LHCN-M2 (cell line): Measurements from ENCODE around the gene CUEDC1. TPM values are rescaled to one million over a fixed set of nuclear protein-coding genes. Genes with fewer than 3 reads are reported as not detected.
"Not testable (repeated sequence)": the region's sequence is repeated elsewhere in the genome, so short reads cannot be mapped to it uniquely, and the experiment has no call there.

Experiments used
- DNase-seq: peaks from one replicate; pipeline ENCODE4 v3.0.0-alpha.2; 2012; ENCODE audit warnings: low read depth
- total RNA-seq: library from RNA; depleted of rRNA; stranded (reverse); fragments of >200 nt; gene quantifications from 2 replicates; pipeline ENCODE4 v1.2.3, GENCODE V29; 2014

The CUEDC1 gene
- total RNA-seq, 1 experiment from 2014 or later = 29.6 TPM

DNA sequence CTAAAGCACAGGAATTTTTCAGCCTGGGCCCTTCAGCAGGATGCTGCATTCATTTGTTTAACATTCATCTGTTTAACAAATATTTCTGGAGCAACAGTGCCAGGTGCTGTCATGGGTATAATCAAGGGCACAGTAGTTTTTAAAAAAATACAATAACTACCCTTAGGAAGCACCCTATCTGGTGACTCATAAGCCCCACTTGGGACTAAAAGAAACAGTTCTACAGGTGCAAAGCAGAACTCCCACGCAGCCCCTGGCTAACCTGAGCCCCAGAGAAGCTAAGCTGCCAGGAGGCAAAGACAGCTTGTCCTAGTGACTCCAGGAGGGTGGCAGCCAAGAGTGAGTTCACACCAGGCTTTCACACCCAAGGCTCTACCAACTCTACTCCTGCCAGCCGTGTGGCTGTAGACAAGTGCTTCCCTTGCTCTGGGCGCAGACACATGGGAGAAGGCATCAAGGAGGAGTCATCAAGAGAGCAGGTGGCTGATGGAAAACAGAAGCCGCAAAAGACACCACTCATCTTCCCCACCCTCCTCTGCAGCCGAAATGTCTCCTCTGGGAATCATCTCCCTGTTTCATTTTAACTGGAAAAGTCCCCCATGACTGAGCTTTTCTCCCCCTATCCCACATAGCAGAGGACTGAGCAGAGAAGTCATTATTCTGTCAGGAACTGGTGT lies 14.4 kb downstream of the CUEDC1 start:
- peak; percentile 90 for DNase-seq

DNA sequence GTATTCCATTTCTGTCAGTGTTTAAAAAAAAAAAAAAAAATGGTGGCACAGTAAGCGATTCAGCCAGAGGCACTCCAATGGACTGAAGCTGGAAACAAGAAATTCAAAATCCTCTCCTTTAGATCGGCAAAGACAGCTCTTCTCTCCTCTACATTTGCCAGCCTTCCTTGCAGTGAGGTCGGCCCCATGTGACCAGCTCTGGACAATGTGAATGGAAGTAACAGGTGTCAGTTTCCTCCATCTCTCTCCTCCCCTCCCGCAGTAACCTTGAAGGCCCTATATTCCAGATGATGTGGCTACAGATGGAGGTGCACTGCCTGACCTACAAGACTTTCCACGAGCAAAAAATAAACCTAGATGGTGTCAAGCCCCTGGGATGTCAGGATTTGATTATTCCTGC lies 15.0 kb downstream of the CUEDC1 start:
- DNase-seq = peak; percentile 61

DNA sequence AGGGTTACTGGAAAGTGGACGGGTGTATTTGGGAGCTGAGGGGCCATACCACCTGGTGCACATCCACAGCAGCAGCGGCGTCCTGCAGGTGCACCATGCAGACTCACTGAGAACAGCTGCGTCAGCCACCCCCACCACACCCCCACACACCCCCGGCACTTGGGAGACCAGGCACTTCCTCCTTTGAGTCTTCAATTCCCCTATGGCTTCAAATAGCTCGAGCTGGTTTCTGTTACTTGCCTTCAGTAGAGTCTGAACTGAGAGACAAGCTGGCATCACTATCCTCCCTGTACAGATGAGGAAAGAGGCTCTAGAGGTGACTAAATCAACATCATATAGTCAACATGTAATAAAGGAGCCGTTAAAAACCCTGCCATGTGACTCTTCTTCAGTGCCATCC lies 15.4 kb downstream of the CUEDC1 start:
- DNase-seq = peak; percentile 27

DNA sequence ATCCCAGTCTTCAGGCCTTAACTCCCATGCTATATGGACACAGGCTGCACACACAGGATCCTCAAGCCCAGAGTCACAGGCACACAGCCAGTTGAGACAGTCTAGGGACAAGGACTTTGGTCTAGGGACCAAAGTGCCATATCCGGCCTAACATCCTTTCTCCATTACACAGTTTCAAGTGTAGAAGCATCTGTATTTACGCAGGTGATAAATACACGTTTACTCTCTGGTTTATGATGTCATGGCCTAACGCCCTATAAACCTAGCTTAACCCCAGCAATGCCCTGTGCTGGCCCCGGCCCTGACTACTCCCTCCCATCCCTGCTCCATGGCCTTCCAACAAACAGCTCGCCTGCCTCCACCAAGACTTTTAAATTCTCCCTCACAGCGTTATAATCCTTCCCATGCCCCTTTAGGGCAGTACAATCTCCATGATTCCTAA lies 17.1 kb downstream of the CUEDC1 start:
- DNase-seq = no peak

DNA sequence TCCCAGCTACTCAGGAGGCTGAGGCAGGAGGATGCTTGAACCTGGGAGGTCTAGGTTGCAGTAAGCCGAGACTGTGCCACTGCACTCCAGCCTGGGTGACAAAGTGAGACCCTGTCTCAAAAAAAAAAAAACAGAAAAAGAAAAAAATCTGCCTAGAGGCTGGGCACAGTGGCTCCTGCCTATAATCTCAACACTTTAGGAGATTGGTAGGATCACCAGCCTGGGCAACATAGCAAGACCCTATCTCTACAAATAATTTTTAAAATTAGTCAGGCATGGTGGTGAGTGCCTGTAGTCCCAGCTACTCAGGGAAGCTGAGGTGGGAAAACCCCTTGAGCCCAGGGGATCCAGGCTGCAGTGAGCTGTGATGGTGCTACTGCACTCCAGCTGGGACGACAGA lies 17.7 kb downstream of the CUEDC1 start:
- no peak for DNase-seq

DNA sequence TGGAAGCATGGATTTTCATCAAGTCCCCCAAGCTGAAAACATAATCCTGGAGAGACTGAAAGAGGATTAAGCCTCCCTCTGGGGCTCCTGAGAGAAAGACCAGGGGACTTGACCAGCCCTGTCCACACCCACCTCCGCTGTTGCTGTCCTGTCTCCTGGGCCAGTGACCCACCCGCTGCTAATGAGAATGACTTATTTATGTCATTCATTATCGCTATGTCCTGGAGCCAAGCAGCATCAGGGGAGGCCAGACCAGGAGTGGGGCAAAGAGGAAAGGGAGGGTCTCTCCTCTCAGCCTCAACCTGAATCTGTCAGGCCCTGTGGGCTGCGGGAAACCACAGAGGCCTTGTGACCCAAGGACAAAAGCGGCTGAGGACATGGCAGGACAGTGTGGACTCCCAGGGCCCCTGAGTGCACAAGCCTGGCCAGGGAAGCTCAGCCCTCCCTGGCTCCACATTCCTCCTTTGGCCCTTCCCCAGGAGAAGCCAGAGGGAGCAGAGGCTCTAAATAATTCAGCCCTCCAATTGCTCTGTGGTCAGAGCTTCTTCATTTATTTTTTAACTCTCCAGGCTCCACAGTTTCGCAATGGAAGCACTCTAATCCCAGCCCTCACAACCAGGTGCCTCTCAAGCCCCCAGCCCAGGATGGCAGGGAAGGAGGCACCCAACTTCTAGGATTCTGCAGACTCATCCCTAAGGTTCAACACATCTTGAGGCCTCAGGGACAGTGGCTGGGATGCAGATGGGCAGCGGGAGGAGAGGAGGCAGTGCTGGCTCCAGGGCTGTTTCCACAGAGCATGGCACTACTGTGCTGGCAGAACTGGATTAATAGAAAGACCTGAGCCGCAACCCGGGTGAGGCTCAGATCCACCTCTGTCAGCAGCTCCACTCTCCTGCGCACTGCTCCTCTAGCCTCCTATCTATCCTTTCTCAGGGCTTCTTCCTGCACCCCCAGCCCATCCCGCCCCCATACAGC lies 19.1 kb downstream of the CUEDC1 start:
- DNase-seq = peak; percentile 41

DNA sequence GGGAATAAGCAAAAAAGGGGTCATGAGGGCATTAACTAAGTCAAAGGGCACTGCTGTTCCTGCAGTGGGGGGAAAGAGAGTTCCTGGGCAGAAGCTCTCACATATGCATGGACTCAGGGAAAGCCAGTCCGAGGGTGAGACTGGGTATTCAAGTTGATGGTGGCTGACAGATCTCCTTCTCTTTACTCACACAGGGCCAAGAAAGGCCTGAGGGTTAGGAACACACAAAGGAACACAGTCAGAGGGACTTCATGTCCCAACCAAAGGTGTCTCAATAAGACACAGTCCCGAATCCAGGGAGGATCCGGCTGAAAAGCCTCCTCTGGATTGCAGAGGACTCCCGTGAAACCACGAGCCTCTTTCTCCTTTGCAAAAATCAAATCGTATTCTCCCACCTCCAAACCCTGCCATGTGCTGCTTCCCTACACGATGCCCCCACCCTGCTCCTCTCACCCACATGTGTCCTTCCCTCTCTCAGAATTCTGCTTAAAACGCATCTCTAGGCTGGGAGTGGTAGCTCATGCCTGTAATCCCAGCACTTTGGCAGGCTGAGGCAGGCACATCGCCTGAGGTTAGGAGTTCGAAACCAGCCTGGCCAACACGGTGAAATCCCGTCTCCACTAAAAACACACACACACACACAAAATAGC lies 23.6 kb downstream of the CUEDC1 start:
- DNase-seq = no peak

DNA sequence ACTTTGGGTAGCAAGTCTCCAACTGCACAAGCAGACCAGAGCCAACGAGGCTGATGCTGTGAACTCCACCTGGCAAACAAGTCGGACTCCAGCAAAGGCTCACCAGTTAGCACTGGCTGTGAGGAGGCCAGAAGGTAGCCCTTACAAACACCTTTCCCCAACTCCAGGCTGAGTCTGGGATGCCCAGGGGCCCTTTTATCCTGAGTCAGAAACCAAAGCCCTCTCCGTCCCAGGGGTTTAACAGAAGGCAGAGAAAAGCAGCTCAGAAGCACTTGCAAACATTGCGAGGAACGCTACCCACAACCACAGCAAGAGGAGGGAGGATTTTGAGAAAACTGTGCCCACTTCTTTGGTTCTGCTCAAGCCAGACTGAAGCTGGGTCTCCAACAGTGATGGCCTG lies 25.0 kb downstream of the CUEDC1 start:
- DNase-seq = no peak

DNA sequence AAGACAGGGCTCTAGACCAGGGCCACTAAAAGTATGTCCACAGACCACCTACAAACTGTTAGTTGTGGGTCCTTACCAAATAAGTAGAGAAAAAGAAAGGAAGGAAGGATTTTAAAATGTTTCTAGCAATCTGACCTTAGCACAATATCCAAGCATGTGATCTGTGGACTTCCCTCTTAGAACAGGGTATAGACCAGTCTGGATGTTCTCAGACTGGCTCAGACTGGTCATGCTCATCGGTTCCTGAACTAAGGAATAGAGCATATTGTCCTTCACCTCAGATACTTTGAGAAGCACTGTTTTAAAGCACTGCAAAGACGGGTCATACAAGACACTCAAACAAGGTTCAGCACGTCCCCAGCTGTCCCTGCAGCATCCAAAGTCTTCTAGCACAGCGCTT lies 25.8 kb downstream of the CUEDC1 start:
- no peak for DNase-seq

DNA sequence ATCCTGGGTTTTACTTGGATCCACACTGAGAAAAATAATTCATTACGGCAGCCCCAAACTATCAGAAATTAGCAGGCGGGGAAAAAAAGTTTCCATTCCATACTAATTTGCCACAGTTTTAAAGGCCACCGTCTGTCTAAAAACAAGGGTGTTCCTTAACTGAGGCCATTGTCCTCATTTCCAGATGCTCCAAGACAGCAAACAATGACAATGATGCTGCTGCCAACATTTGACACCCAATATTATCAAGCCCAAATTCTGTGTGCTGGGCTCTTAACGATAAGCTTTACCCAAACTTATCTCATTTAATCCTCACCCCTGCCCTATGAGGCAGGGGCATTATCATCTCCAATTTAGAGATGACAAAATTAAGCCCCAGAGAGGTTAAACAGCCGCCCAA lies 26.3 kb downstream of the CUEDC1 start:
- no peak for DNase-seq

DNA sequence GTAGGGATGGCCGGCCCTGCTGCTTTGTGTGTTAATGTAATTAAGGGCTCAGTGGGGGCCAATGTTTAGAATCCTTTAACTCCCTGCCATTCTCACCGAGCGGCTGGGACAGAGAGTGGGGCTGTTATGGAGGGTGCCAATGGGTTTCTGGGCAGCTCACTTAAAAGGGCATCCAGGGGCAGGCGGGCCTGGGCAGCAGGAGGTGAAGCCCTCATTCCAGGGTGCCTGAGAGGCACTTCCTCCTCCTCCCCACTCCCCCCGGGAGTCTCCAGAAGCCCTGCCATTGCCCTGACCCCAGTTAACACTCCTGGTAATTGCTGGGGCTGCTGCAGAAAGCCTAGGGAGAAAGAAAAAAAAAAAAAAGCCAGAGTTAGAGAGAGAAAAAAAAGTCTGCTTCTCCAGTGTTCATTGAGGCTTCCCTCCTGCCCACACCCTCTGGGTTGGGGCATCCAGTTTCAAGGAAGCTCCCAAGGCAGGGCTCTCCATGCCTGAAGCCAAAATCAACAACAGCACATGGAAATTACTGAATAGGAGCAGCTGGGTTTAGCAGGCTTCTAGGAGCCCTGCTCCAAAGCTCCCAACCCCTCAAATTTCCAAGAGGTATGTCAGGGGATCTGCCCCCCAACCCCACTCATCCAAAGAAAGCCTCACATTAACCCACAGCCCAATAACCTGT lies 28.0 kb downstream of the CUEDC1 start:
- DNase-seq = peak; percentile 87

DNA sequence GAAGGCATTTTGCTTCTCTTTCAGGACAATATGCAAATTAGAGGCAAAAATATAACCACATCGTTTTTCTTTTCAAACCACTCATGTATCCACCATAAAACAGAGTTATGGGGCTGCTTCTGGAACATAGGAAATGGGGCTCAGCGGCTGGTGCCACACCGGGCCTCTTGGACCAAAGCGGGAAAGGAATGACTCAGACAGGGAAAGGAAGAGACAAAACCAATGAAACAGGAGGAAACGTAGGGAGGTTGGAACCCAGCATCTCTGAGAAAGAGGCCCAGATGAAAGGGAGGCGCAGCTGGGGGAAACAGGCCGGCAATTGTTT lies 28.5 kb downstream of the CUEDC1 start:
- no peak for DNase-seq

DNA sequence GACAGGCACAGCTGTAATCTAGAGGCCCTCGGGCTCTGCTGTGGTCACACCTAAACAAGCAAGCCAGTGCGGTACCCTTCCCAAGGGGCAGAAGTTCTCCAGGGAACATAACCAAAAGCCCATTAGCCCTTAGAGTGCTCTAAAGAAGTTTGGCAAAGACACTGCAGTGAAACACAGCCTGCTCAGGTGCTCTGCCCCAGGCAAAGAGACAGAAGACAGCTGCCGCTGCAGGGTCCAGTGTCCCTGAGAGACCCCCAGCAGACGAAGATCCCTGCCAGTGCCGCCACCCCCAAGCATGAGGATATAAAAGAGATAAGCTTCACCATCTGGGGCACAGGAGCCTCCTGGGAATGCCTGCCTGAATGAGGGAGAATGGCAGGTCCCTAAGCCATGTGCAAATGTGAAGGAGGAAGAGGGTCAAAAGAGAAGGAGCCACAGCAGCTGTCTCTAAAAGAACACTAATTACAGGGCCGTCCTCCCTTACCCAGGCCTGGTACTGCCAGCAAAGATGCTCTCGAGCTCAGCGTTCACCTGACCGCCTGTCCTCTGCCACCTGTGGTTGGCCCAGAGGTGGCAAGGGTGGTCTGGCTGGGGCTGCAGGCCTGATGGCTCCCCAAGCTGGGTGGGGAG lies 29.7 kb downstream of the CUEDC1 start:
- no peak for DNase-seq

DNA sequence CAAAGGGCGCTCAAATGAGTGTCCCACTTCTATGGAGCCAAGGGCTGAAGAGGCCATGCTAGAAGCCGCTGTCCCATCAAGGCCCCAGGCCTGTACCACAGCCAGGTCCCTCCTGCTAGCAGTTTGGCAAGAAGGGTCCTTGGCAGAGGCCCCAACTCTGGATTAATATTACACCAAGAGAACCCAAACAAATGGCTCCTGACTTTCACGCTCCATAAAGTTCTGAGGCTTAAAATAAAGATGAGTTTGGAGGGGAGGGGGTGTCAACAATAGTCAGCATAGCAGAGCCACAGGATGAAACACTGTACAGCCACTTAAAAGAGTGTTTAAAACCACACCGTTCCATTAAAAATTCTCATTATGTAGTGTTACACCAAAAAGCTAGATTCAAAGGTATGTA lies 30.5 kb downstream of the CUEDC1 start:
- no peak for DNase-seq

DNA sequence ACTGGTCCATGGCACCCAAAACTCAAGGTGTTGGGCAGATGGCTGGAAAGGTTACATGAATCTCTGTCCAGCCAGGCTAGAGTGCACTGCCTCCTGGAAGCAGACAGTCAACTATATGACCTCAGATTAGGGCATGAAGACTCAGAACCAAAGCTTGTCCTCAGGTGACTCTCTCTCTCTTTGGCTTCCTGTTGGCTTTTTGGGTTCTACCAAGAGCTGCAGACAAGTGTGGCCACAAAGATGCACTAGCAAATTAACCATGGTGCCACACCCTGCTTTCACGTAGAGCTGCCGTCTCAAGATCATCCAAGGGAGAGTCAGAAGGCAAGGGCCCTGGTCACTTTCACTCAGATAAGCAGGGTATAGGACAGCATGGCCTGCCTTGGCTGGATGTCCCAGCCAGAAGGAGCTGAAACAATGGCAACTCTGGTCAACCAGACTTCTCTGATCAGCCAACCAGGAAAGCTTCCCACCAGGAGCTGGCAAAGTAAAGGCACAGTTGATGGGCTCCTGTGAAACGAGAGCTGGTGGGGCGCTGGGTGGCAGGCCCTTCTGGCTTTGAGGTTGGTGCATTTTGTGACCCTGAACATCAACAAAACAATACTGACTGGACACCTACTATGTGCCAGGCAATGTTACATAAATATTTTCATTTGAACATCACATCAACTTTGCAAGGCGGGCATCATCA lies 31.9 kb downstream of the CUEDC1 start:
- no peak for DNase-seq

DNA sequence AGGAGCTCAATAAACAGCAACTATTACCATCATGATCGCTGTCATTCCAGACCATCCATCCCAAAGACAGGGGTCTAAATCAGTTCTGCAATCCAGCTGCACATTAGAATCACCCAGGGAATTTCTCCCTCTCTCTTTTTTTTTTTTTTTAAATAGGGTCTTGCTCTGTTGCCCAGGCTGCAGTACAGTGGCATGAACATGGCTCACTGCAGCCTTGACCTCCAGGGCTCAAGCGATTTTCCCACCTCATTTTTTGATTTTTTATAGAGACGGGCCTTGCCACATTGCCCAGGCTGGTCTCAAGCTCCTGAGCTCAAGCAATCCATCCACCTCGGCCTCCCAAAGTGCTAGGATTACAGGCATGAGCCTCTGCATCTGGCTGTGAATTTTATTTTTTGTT lies 32.5 kb downstream of the CUEDC1 start:
- not testable (repeated sequence) for DNase-seq

DNA sequence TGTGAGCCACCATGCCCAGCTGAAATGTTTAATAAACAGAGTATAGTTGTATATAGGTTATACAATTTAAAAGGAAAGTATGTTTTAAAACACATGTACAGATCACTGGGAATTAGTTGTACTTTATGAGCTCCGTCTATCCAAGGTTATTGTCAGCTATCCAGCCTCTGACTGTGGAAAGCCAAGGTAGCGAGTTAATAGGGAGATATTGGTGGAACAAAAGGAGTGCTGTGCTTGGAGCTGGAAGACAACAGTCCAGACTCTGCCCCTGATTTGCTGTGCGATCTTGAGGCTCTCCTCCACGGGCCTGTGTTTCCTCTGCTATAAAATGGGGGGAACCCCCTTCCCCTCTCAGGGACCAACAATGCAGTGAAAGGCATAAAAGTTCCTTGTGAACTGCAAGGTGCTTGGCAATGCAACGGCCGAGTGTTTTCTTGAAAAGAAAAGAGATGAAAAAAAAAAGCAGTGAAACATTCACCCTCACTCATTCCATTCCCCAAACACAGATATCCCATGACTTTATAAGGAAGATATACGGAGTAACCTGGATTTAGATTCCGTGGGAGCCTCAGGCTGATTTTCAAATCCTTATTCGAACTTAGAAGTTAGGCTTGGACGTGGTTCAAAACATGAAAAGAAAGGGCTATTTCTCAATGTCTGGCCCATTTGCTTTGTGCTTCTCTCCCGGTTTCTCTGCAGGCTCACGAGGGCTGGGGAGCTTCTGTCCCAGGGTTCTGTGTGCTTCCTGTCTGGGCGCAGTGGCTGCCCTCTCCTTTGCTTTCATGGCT lies 34.1 kb downstream of the CUEDC1 start:
- no peak for DNase-seq

DNA sequence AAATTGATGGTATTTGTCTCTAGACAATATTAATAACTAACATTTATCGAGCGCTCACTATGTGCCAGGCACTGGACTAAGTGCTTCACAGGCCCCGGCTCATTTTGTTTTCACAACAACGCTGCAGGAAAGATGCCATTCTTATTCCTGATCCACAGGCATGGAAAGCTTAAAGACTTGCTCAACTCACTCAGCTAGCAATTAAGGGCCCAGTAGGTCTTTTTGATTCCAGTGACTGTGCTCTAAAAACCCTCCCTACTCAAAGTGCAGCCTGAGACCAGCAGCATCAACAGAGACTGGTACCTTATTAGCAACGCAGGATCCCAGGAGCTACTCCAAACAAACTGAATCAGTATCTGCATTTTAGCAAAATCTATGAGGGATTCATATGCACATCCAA lies 35.3 kb downstream of the CUEDC1 start:
- DNase-seq = no peak

DNA sequence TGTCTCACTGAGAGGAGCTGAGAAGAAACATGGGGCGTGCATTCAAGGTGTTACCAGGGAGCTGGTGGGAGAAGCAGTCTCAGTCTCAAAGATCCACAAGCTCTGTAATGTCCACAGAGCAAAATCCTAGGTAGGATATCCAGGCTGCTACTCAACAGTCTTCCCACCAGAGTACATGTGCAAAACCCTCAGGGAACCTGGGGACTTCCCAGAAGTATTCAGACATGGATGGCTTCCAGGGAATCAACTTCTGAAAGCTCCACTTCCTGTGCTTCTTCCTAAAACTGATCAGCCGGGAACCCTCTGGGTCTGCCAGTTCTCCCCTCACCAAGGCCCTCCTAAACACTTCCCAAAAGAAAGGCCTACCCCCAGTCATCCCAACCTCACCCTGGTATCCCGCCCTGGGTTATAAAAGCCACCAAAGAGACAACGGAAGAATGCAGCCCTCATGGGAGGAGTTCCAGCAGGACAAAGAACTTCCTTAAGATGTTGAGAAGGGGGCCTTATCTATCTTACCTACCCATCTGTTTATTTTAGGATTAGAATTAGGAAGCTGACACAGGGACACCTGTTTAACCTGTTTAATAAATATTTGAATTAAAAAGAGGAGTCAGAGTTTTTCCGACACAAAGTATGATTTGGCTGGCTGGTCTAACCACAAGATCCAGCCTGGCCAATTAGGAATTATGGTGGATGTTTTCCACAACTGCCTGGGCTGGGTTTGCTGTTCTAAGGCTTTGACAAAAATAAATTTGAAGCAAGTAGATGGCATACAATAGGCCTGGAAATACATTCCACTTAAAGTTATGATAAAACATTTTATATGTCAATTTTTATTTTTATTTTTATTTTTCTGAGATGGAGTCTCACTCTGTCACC lies 37.0 kb downstream of the CUEDC1 start:
- no peak for DNase-seq
